NT2/D1 (cell line): ENCODE results near the gene RUNX2.

Source experiments
- SUZ12 ChIP-seq: IDR thresholded peaks from 2 replicates; pipeline ENCODE4 v1.6.1; 2011; ENCODE audit not compliant: insufficient read length, insufficient read depth; ENCODE audit errors: extremely low read depth
- YY1 ChIP-seq: IDR thresholded peaks from 2 replicates; pipeline ENCODE4 v1.6.1; 2011; ENCODE audit not compliant: insufficient read length, insufficient read depth

GRCh38 chr6:45558858-45559257 is 230.7 kb downstream of the RUNX2 start:
- TF ChIP-seq YY1 (no peak), SUZ12 (no peak)
